H9 (cell line): ENCODE measurements around the gene MGAT4B. TPM values are rescaled to one million over a fixed set of nuclear protein-coding genes. Genes with fewer than 3 reads are reported as not detected.
A peak's percentile ranks its signal among the peaks of the same experiment; 100 is the strongest.

Experiments
- DNase-seq: peaks from one replicate; pipeline ENCODE4 v3.0.0-alpha.2; 2017
- H2AFZ ChIP-seq: one replicate; pipeline ENCODE4 v1.6.1; 2013; ENCODE audit warnings: mild to moderate bottlenecking, low read length, control low read depth, moderate library complexity
- H2AK5ac ChIP-seq: 2 replicates; pipeline ENCODE4 v1.6.1; 2013; ENCODE audit warnings: low read length, control low read depth, mixed read lengths; ENCODE audit not compliant: insufficient read length
- H2BK120ac ChIP-seq: one replicate; pipeline ENCODE4 v1.6.1; 2013; ENCODE audit warnings: low read depth, mild to moderate bottlenecking, low read length, control low read depth, inconsistent platforms; ENCODE audit not compliant: poor library complexity, severe bottlenecking
- H2BK12ac ChIP-seq: 2 replicates; pipeline ENCODE4 v1.6.1; 2013; ENCODE audit warnings: low read length, control low read depth, mixed read lengths, low read depth; ENCODE audit not compliant: insufficient read length
- H2BK15ac ChIP-seq: 2 replicates; pipeline ENCODE4 v1.6.1; 2013; ENCODE audit warnings: low read depth, low read length, control low read depth
- H2BK20ac ChIP-seq: one replicate; pipeline ENCODE4 v1.6.1; 2013; ENCODE audit warnings: low read depth, mild to moderate bottlenecking, low read length, control low read depth, inconsistent platforms; ENCODE audit not compliant: poor library complexity, severe bottlenecking
- H2BK5ac ChIP-seq: 2 replicates; pipeline ENCODE4 v1.6.1; 2013; ENCODE audit warnings: low read length, control low read depth, mixed read lengths; ENCODE audit not compliant: insufficient read length
- H3K14ac ChIP-seq: 2 replicates; pipeline ENCODE4 v1.6.1; 2013; ENCODE audit warnings: low read length, control low read depth; ENCODE audit not compliant: insufficient read depth
- H3K18ac ChIP-seq: 2 replicates; pipeline ENCODE4 v1.6.1; 2013; ENCODE audit warnings: low read depth, mild to moderate bottlenecking, mixed read lengths, low read length, control low read depth; ENCODE audit not compliant: insufficient read length
- H3K23ac ChIP-seq: 2 replicates; pipeline ENCODE4 v1.6.1; 2013; ENCODE audit warnings: low read length, control low read depth, mixed read lengths, low read depth; ENCODE audit not compliant: insufficient read length
- H3K23me2 ChIP-seq: 2 replicates; pipeline ENCODE4 v1.6.1; 2013; ENCODE audit warnings: low read depth, mild to moderate bottlenecking, mixed read lengths, low read length, control low read depth; ENCODE audit not compliant: insufficient read length, poor library complexity, severe bottlenecking
- H3K27ac ChIP-seq: 2 replicates; pipeline ENCODE4 v1.5.1; 2013; ENCODE audit warnings: low read length, control low read depth, mixed read lengths, low read depth; ENCODE audit not compliant: insufficient read length
- H3K27me3 ChIP-seq: 2 replicates; pipeline ENCODE4 v1.6.1; 2013; ENCODE audit warnings: low read length, control low read depth, inconsistent platforms; ENCODE audit not compliant: insufficient read depth
- H3K4ac ChIP-seq: 2 replicates; pipeline ENCODE4 v1.6.1; 2013; ENCODE audit warnings: low read depth, mild to moderate bottlenecking, control low read depth, inconsistent platforms, low read length, moderate library complexity
- H3K4me1 ChIP-seq: 2 replicates; pipeline ENCODE4 v1.6.1; 2013; ENCODE audit warnings: low read length, control low read depth, inconsistent platforms; ENCODE audit not compliant: insufficient read depth
- H3K4me2 ChIP-seq: 2 replicates; pipeline ENCODE4 v1.6.1; 2013; ENCODE audit warnings: low read length, control low read depth, mixed read lengths; ENCODE audit not compliant: insufficient read length, insufficient read depth
- H3K56ac ChIP-seq: 2 replicates; pipeline ENCODE4 v1.6.1; 2013; ENCODE audit warnings: low read depth, mild to moderate bottlenecking, mixed read lengths, low read length, control low read depth; ENCODE audit not compliant: insufficient read length
- H3K79me1 ChIP-seq: 2 replicates; pipeline ENCODE4 v1.6.1; 2013; ENCODE audit warnings: low read depth, mild to moderate bottlenecking, moderate library complexity, low read length, control low read depth, inconsistent platforms; ENCODE audit not compliant: insufficient read depth, poor library complexity, severe bottlenecking
- H3K79me2 ChIP-seq: 2 replicates; pipeline ENCODE4 v1.6.1; 2013; ENCODE audit warnings: low read length, control low read depth, inconsistent platforms; ENCODE audit not compliant: insufficient read depth
- H3K9ac ChIP-seq: 2 replicates; pipeline ENCODE4 v1.6.1; 2013; ENCODE audit warnings: low read length, control low read depth, mixed read lengths; ENCODE audit not compliant: insufficient read length; ENCODE audit errors: extremely low read depth
- H3K9me3 ChIP-seq: one replicate; pipeline ENCODE4 v1.6.1; 2013; ENCODE audit warnings: low read depth, low read length, inconsistent platforms; ENCODE audit not compliant: control insufficient read depth
- H3T11ph ChIP-seq: one replicate; pipeline ENCODE4 v1.6.1; 2013; ENCODE audit warnings: mild to moderate bottlenecking, low read length, control low read depth, inconsistent platforms
- H4K20me1 ChIP-seq: one replicate; pipeline ENCODE4 v1.6.1; 2013; ENCODE audit not compliant: control insufficient read depth, insufficient read length, insufficient read depth
- H4K5ac ChIP-seq: 2 replicates; pipeline ENCODE4 v1.6.1; 2013; ENCODE audit warnings: low read depth, mild to moderate bottlenecking, mixed read lengths, low read length, control low read depth; ENCODE audit not compliant: insufficient read length
- H4K8ac ChIP-seq: replicated peaks from 2 replicates; pipeline ENCODE4 v1.6.1; 2013; ENCODE audit warnings: low read length, control low read depth, mixed read lengths, low read depth; ENCODE audit not compliant: insufficient read length
- H4K91ac ChIP-seq: 2 replicates; pipeline ENCODE4 v1.6.1; 2013; ENCODE audit warnings: low read depth, mild to moderate bottlenecking, moderate library complexity, mixed read lengths, low read length, control low read depth; ENCODE audit not compliant: insufficient read length
- H3K27ac Mint-ChIP-seq, 3 experiments: 2 replicates in 2 of 3; 3 replicates in 1 of 3; pipeline ENCODE4 v1.8.0; 2020 to 2021; ENCODE audit warnings: mixed read lengths in 3 of 3, mild to moderate bottlenecking in 1 of 3, moderate library complexity in 1 of 3
- H3K27me3 Mint-ChIP-seq: 2 replicates; pipeline ENCODE4 v1.8.0; 2021; ENCODE audit warnings: low read depth, mild to moderate bottlenecking, moderate library complexity, mixed read lengths
- H3K36me3 Mint-ChIP-seq, 3 experiments: 2 replicates in 2 of 3; 3 replicates in 1 of 3; pipeline ENCODE4 v1.8.0; 2020 to 2021; ENCODE audit warnings: low read depth in 3 of 3, mixed read lengths in 3 of 3; ENCODE audit not compliant: insufficient read depth in 1 of 3
- H3K4me1 Mint-ChIP-seq, 2 experiments: 2 replicates each; pipeline ENCODE4 v1.8.0; 2020; ENCODE audit warnings: mixed read lengths in 2 of 2
- H3K4me3 Mint-ChIP-seq, 2 experiments: 2 replicates in 1 of 2; 3 replicates in 1 of 2; pipeline ENCODE4 v1.8.0; 2020 to 2021; ENCODE audit warnings: mild to moderate bottlenecking in 2 of 2, mixed read lengths in 2 of 2, moderate library complexity in 1 of 2
- H3K9me3 Mint-ChIP-seq, 2 experiments: 2 replicates in 1 of 2; 3 replicates in 1 of 2; pipeline ENCODE4 v1.8.0; 2020; ENCODE audit warnings: mild to moderate bottlenecking in 2 of 2, mixed read lengths in 2 of 2, moderate library complexity in 1 of 2
- WGBS: extraction: QIAGEN DNeasy Blood & Tissue Kit; methylation state at CpG from one replicate; pipeline ENCODE4 v1.1.7; 2013; ENCODE audit warnings: missing lambda C conversion rate, low lambda C conversion rate, mixed read lengths; ENCODE audit not compliant: insufficient read length; ENCODE audit errors: extremely low coverage; 5-methylcytosine and 5-hydroxymethylcytosine counted together
- total RNA-seq: library from RNA; stranded (reverse); gene quantifications from 2 replicates; pipeline ENCODE4 v1.2.1, GENCODE V29; 2021
- TF ChIP-seq, protein P1 (sequence below): fragments of 200-600 bp; sonication (generic); conservative IDR thresholded peaks from 3 replicates; pipeline ENCODE4 v1.8.0; 2021; ENCODE audit warnings: antibody characterized with exemption, mild to moderate bottlenecking

Gene MGAT4B
- total RNA-seq, 1 experiment from 2014 or later = 147 TPM

GRCh38 chr5:179796877-179797608 is 9.6 kb downstream of the MGAT4B start:
- H3K4ac ChIP-seq = no peak overlapping the region
- no peaks in the 10 kb centered on the region for H3K9me3 Mint-ChIP-seq
- H3K79me1 ChIP-seq = no peaks in the 10 kb centered on the region
- H3K27me3 ChIP-seq = no peaks in the 10 kb centered on the region
- H3K27ac Mint-ChIP-seq = 0 out of 7 replicates have a peak overlapping the region, but pooled peaks of 1 of the 3 experiments have one; percentile 3
- no peak overlapping the region for H3K14ac ChIP-seq
- no peak overlapping the region for H2AK5ac ChIP-seq
- no peak overlapping the region for H3K9ac ChIP-seq
- no peak overlapping the region for H3K23ac ChIP-seq
- no peak overlapping the region for H2BK5ac ChIP-seq
- H3K27me3 Mint-ChIP-seq = peaks cover 7% of the 10 kb centered on the region
- H4K20me1 ChIP-seq = no peaks in the 10 kb centered on the region
- no peak overlapping the region for H4K8ac ChIP-seq
- H2BK20ac ChIP-seq = no peak overlapping the region
- peaks cover 3% of the 10 kb centered on the region for H3K23me2 ChIP-seq
- WGBS = no CpG with 5 or more reads among the region's 21 CpGs
- H3K4me3 Mint-ChIP-seq = peak overlapping the region; percentile 67 to 79
- H3T11ph ChIP-seq = no peak overlapping the region
- H3K36me3 Mint-ChIP-seq = peaks cover 21 to 42% (median 35%) of the 10 kb centered on the region in 3 experiments; a peak in 6 of 7 replicates
- H2BK15ac ChIP-seq = no peak overlapping the region
- H4K91ac ChIP-seq = no peak overlapping the region
- no peak overlapping the region for H3K27ac ChIP-seq
- H2AFZ ChIP-seq = no peak overlapping the region
- DNase-seq = no peak
- no peak overlapping the region for H3K18ac ChIP-seq
- H4K5ac ChIP-seq = no peak overlapping the region
- H2BK12ac ChIP-seq = no peak overlapping the region
- no peak overlapping the region for H2BK120ac ChIP-seq
- TF ChIP-seq, protein P1, sequence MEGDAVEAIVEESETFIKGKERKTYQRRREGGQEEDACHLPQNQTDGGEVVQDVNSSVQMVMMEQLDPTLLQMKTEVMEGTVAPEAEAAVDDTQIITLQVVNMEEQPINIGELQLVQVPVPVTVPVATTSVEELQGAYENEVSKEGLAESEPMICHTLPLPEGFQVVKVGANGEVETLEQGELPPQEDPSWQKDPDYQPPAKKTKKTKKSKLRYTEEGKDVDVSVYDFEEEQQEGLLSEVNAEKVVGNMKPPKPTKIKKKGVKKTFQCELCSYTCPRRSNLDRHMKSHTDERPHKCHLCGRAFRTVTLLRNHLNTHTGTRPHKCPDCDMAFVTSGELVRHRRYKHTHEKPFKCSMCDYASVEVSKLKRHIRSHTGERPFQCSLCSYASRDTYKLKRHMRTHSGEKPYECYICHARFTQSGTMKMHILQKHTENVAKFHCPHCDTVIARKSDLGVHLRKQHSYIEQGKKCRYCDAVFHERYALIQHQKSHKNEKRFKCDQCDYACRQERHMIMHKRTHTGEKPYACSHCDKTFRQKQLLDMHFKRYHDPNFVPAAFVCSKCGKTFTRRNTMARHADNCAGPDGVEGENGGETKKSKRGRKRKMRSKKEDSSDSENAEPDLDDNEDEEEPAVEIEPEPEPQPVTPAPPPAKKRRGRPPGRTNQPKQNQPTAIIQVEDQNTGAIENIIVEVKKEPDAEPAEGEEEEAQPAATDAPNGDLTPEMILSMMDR = no peak
- no peaks in the 10 kb centered on the region for H3K4me1 ChIP-seq
- H3K9me3 ChIP-seq = no peaks in the 10 kb centered on the region
- H3K4me1 Mint-ChIP-seq = peaks cover 21 to 26% of the 10 kb centered on the region in 2 experiments
- H3K56ac ChIP-seq = no peak overlapping the region
- H3K4me2 ChIP-seq = peak overlapping the region; percentile 48
- H3K79me2 ChIP-seq = no peaks in the 10 kb centered on the region
